GM23338 (cell line): Measurements from ENCODE around the gene NEB.

Experiments used
- CTCF ChIP-seq, 2 experiments: fragments of 200-600 bp in 1 of 2; sonication (generic) in 1 of 2; conservative IDR thresholded peaks; 2 replicates each; pipeline versions ENCODE4 v1.5.1 to v1.6.1; 2016 to 2017; ENCODE audit warnings: antibody characterized with exemption in 2 of 2, low read depth in 2 of 2, mild to moderate bottlenecking in 2 of 2, moderate library complexity in 1 of 2
- ETS1 ChIP-seq: IDR thresholded peaks from 2 replicates; pipeline ENCODE4 v1.6.1; 2016; ENCODE audit warnings: antibody characterized with exemption
- EZH2 ChIP-seq: fragments of 200-600 bp; sonication (generic); IDR thresholded peaks from one replicate; pipeline ENCODE4 v1.8.0; 2017; ENCODE audit warnings: antibody characterized with exemption, mild to moderate bottlenecking, low read depth; ENCODE audit not compliant: unreplicated experiment
- NANOG ChIP-seq: IDR thresholded peaks from 2 replicates; pipeline ENCODE4 v1.6.1; 2016; ENCODE audit warnings: antibody characterized with exemption, borderline replicate concordance
- POLR2AphosphoS5 ChIP-seq: IDR thresholded peaks from 2 replicates; pipeline ENCODE4 v1.6.1; 2016; ENCODE audit warnings: antibody characterized with exemption, low read depth
- REST ChIP-seq: IDR thresholded peaks from one replicate; pipeline ENCODE4 v1.6.1; 2018; ENCODE audit warnings: antibody characterized with exemption; ENCODE audit not compliant: unreplicated experiment

GRCh38 chr2:151644580-151644979 lies 89.7 kb downstream of the NEB start:
- TF ChIP-seq CTCF (conservative IDR thresholded peaks at IDR 0.05; ENCODE audit: low read depth in 2 of 2) (no peak), EZH2 (no peak), REST (no peak), POLR2AphosphoS5 (no peak), NANOG (no peak), ETS1 (no peak)
